ENCODE results near the gene FAM174A.

DNA sequence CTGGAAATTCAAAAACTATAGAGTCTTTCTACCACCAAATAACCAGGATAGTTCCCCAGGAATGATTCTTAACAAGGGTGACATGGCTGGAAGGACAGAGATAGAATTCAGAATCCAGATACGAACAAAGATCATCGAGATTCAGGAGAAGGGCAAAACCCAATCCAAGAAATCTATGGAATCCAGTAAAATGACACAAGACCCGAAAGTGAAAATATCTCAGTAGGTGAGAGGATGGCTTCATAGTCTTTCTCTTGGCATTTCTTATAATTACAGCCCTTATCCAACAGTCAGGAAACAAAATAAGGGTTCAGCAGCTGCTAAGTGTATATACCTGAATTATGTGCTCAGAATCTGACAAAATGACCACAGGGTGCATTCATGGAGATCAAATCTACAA is 81.8 kb downstream of the FAM174A start:
- TF ChIP-seq, protein P1, sequence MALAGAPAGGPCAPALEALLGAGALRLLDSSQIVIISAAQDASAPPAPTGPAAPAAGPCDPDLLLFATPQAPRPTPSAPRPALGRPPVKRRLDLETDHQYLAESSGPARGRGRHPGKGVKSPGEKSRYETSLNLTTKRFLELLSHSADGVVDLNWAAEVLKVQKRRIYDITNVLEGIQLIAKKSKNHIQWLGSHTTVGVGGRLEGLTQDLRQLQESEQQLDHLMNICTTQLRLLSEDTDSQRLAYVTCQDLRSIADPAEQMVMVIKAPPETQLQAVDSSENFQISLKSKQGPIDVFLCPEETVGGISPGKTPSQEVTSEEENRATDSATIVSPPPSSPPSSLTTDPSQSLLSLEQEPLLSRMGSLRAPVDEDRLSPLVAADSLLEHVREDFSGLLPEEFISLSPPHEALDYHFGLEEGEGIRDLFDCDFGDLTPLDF (CRISPR knock-in tag; IDR thresholded peaks at IDR 0.05) = no peak
- TF ChIP-seq FOXK1 (CRISPR knock-in tag; IDR thresholded peaks at IDR 0.05) (no peak), CREB1 (CRISPR knock-in tag; IDR thresholded peaks at IDR 0.05) (no peak), NR1H2 (CRISPR knock-in tag; IDR thresholded peaks at IDR 0.05) (no peak), ELF4 (CRISPR knock-in tag; IDR thresholded peaks at IDR 0.05; ENCODE audit: low read depth) (no peak), JUN (CRISPR knock-in tag; IDR thresholded peaks at IDR 0.05) (no peak), ETV6 (CRISPR knock-in tag; IDR thresholded peaks at IDR 0.05) (no peak), TEAD1 (CRISPR knock-in tag; IDR thresholded peaks at IDR 0.05) (no peak), MXD4 (CRISPR knock-in tag; IDR thresholded peaks at IDR 0.05; ENCODE audit: borderline replicate concordance) (no peak)
- TF ChIP-seq, protein P2, sequence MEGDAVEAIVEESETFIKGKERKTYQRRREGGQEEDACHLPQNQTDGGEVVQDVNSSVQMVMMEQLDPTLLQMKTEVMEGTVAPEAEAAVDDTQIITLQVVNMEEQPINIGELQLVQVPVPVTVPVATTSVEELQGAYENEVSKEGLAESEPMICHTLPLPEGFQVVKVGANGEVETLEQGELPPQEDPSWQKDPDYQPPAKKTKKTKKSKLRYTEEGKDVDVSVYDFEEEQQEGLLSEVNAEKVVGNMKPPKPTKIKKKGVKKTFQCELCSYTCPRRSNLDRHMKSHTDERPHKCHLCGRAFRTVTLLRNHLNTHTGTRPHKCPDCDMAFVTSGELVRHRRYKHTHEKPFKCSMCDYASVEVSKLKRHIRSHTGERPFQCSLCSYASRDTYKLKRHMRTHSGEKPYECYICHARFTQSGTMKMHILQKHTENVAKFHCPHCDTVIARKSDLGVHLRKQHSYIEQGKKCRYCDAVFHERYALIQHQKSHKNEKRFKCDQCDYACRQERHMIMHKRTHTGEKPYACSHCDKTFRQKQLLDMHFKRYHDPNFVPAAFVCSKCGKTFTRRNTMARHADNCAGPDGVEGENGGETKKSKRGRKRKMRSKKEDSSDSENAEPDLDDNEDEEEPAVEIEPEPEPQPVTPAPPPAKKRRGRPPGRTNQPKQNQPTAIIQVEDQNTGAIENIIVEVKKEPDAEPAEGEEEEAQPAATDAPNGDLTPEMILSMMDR (IDR thresholded peaks at IDR 0.05) = no peak
- TF ChIP-seq, protein P3, sequence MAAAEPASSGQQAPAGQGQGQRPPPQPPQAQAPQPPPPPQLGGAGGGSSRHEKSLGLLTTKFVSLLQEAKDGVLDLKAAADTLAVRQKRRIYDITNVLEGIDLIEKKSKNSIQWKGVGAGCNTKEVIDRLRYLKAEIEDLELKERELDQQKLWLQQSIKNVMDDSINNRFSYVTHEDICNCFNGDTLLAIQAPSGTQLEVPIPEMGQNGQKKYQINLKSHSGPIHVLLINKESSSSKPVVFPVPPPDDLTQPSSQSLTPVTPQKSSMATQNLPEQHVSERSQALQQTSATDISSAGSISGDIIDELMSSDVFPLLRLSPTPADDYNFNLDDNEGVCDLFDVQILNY (CRISPR knock-in tag; IDR thresholded peaks at IDR 0.05) = no peak
- TF ChIP-seq, protein P4, sequence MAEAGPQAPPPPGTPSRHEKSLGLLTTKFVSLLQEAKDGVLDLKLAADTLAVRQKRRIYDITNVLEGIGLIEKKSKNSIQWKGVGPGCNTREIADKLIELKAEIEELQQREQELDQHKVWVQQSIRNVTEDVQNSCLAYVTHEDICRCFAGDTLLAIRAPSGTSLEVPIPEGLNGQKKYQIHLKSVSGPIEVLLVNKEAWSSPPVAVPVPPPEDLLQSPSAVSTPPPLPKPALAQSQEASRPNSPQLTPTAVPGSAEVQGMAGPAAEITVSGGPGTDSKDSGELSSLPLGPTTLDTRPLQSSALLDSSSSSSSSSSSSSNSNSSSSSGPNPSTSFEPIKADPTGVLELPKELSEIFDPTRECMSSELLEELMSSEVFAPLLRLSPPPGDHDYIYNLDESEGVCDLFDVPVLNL (CRISPR knock-in tag; IDR thresholded peaks at IDR 0.05; ENCODE audit: borderline replicate concordance, low read depth) = no peak

All from WTC11 (cell line).